Subcutaneous adipose tissue (tissue), 4 donors: ENCODE results near the gene ZSCAN5C. TPM values are rescaled to one million over a fixed set of nuclear protein-coding genes. Genes with fewer than 3 reads are reported as not detected.

ENCODE experiments used
- total RNA-seq, 4 donors: library from RNA; depleted of rRNA; stranded (reverse); fragments of >200 nt; gene quantifications; one replicate each; pipeline ENCODE4 v1.1.0, GENCODE V29; 2016
- TF ChIP-seq, protein P1 (sequence below): fragments of 450-650 bp; IDR thresholded peaks from one replicate; pipeline ENCODE4 v1.5.1; 2016; ENCODE audit warnings: low read depth, mild to moderate bottlenecking, control low read depth, antibody characterized with exemption, moderate library complexity

ZSCAN5C gene
- total RNA-seq, 4 donors from 2014 or later = not detected

DNA sequence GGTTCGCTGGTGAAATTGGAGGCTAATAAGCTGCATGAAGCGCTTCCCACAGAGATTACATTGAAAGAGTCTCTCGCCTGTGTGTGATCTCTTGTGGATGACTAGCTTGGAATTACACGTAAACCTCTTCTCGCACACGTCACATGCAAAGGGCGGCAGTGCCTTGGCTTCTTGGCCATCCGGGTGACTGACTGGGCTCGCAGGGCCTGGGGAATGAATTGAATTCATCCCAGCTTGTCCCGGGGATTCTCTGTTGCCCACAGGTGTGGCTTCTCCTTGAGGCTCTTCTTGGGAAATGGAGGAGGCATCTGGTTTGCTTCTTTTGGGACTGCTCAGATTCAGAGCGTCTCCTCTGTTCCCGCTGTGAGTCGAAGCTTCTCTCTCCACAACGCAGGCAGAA lies 19.8 kb downstream of the ZSCAN5C start:
- TF ChIP-seq, protein P1, sequence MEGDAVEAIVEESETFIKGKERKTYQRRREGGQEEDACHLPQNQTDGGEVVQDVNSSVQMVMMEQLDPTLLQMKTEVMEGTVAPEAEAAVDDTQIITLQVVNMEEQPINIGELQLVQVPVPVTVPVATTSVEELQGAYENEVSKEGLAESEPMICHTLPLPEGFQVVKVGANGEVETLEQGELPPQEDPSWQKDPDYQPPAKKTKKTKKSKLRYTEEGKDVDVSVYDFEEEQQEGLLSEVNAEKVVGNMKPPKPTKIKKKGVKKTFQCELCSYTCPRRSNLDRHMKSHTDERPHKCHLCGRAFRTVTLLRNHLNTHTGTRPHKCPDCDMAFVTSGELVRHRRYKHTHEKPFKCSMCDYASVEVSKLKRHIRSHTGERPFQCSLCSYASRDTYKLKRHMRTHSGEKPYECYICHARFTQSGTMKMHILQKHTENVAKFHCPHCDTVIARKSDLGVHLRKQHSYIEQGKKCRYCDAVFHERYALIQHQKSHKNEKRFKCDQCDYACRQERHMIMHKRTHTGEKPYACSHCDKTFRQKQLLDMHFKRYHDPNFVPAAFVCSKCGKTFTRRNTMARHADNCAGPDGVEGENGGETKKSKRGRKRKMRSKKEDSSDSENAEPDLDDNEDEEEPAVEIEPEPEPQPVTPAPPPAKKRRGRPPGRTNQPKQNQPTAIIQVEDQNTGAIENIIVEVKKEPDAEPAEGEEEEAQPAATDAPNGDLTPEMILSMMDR = no peak

DNA sequence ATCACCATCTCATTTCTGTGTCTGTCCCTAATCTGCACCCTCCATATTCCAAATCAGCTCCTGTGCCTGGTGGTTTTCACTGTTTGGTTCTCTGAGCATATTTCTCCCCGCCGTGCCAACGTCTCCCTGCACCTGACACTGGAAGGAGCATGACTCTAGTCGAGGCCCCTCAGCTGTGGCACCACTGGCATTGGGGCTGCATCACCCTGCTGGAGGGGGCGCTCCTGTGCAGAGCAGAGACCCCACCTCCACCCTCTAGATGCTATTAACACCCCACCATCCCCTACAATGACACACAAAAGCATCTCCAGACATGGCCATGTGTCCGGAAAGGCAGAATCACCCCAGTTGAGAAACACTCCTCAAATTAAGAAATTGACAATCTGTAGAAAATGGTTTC lies 20.8 kb downstream of the ZSCAN5C start:
- TF ChIP-seq, protein P1 = no peak

DNA sequence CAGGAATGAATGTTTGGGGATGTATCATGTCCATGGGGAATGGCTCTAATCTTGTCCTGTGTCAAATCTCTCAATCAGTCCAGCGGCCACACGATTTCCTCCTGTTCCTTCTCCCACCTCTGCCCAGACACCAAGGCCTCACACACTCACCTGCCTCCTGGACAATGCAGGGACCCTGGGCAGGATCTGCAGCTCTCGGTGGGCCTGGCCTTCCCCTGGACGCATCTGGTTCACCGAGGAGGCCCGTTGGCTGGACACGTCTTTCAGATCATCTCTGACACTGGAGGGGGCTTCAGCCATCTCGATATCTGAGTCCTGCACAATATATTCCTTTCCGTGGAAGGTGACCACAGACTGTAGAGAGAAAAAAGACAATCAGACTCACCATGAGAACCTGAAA lies 21.4 kb downstream of the ZSCAN5C start:
- TF ChIP-seq, protein P1 = no peak

DNA sequence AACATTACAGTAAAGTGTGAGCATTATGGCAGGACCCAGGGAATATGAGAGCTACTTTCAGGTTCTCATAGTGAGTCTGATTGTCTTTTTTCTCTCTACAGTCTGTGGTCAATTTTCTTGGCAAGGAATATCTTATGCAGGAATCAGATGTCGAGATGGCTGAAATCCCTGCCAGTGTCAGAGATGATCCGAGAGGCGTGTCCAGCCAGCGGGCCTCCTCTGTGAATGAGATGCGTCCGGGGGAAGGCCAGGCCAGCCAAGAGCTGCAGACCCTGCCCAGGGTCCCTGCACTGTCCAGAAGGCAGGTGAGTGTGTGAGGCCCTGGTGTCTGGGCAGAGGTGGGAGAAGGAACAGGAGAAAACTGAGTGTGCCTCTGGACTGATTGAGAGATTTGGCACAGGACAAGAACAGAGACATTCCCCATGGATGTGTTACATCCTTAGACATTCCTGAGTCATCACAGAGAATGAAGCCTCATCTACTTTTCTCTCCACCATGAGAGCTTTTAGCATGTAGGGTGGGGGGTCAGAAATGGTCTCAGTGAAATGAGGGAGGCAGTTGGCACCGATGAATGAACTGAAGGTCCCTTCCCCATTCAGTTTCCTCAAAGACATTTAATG lies 43.2 kb downstream of the ZSCAN5C start:
- TF ChIP-seq, protein P1 = no peak

DNA sequence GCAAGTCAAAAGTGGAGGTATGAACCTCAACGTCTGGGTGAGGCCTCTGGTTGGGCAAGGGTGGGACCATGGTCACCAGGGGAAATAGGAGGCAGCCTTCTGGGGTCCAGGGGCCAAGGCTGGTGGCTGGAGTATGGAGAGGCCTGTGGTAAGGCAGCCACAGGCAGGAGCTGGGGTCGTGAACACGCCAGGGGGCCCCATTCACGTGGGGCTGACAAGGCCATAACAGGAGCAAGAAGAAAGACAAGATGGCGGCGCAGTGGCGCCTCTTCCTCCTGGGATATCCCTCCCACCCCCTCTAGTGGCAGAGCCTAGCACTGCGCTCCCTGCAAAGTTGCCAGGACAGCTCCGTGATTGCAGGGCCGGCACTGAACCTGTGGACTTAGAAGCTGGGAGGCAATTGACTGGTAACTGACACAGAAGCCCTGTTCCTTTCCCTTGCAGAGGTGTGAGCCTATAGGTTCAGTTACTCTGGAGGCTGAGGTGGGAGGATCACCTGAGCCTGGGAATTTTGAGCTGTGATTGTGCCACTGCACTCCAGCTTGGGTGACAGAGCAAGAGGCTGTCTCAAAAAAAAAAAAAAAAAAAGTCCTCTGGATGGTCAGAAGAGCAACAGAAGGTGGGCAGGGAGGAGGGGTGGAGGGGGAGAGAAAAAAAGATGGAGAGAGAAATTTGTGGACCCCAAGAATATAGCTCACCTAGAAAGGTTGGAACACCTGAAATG lies 50.8 kb downstream of the ZSCAN5C start:
- TF ChIP-seq, protein P1 = no peak

DNA sequence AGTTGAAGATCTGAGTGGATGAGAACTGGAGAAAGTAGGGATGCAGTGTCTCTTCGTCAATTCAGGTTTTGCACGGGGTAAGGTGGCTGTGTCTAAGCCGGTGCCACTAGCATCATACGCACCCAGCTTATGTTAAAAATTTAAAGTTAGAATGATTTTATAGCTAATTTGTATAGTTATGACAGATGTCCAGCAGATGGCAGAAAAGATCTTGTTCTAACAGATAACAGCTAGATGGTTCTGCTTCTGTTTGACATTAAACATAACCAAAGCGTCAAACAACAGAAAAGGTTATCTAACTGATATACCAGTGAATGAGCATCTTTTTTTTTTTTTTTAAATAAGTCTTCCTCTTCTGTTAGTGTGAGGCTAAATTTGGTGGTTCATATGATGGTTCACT lies 51.7 kb downstream of the ZSCAN5C start:
- TF ChIP-seq, protein P1 = no peak

DNA sequence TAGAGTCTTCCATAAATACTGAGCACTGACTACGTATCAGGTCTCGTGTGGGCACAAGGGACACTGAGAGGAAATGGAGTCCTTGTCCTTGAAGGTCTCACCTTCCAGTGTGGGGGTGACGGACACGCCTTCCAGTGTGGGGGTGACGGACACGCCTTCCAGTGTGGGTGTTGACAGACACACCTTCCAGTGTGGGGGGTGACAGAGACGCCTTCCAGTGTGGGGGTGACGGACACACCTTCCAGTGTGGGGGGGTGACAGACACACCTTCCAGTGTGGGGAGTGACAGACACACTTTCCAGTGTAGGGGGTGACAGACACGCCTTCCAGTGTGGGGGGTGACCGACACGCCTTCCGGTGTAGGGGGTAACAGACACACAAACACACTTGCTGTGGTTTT lies 56.2 kb downstream of the ZSCAN5C start:
- TF ChIP-seq, protein P1 = no peak

Other genes with a start within 250 kb of the ZSCAN5C start
- not detected for gene NLRP5, start 215.5 kb upstream of the ZSCAN5C start, total RNA-seq
- gene ZNF787, start 81.0 kb upstream of the ZSCAN5C start, total RNA-seq = 10 to 100 TPM in 1 of 4 donors, 1 to 10 TPM in 3; 3.6 to 11.7 (median 5.7) TPM
- gene ZNF444, start 61.0 kb upstream of the ZSCAN5C start, total RNA-seq = 10 to 100 TPM in 2 of 4 donors, 1 to 10 TPM in 2; 5.4 to 35.6 (median 11.3) TPM
- not detected for gene GALP, start 26.3 kb upstream of the ZSCAN5C start, total RNA-seq
- not detected for gene ZSCAN5B, start 4.5 kb upstream of the ZSCAN5C start, total RNA-seq
- 1 to 10 TPM in 1 of 4 donors, not detected in 3; 2.3 TPM for gene EDDM13, start 70.5 kb downstream of the ZSCAN5C start, total RNA-seq
- gene ZSCAN5A, start 112.6 kb downstream of the ZSCAN5C start, total RNA-seq = 1 to 10 TPM; 5.9 to 10.0 (median 7.0) TPM
- 1 to 10 TPM; 2.4 to 3.8 (median 3.1) TPM for gene ZNF582, start 191.3 kb downstream of the ZSCAN5C start, total RNA-seq
- 1 to 10 TPM; 4.9 to 10.0 (median 8.5) TPM for gene ZNF583, start 202.1 kb downstream of the ZSCAN5C start, total RNA-seq